ENCODE data around the gene MS4A13.
"Not testable (repeated sequence)": the region's sequence is repeated elsewhere in the genome, so short reads cannot be mapped to it uniquely, and the experiment has no call there.

Gene MS4A13, protein sequence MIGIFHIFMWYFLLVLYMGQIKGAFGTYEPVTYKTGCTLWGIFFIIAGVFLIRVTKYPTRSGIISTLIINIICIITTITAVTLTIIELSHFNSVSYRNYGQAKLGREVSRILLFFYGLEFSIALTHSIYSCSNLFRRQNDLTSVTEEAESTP

DNA sequence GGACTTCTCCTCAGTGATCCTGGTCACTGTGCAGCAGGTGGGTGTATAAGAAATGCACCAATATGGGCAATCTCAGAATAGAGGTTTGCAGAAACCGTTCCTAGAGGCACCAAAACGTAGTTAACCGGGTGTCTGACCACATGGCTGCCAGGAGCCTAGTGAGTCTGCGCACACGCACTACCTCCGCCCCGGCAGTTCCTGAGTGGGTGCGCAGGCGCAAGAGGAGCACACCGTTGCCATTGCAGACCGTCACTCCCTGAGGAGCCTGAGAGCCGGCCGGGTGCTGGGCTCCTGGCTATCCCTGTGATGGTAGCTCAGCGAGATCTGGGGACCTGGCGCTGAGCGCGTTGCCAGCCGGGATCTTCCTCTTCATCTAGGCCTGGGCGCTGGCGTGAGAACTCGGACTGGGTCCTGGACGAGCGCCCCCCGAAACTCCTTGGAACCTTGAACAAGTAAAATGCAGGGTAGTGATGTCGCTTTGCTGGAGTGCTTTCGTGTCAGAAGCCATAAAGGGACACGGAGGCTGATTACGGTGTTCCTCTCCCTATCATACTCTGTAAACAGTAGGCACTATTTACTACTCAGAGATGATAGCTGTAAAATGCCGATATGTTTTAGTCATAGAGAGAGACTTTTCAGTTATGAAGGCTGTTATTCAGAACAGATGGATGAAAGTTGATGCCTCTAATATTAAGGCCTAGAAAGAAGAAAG is at the start of gene MS4A13:
Gene MS4A13 (plus strand): TSS at position 249 of the 712 bp plus-strand sequence. CDS start 2,692 bp downstream, outside the sequence.
- DNase-seq, result no peak

DNA sequence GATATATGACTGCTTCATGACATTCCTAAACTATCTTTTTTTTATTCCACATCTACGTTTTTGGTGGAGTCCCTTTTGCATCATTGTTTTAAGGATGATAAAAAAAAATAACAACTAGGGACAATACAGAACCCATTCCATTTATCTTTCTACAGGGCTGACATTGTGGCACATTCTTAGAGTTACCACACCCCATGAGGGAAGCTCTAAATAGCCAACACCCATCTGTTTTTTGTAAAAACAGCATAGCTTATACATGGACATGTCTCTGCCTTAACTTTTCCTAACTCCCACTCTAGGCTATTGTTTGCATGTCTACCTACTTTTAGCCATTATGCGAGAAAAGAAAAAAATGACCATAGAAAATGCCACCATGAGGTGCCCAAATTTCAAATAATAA is 46.4 kb upstream of the MS4A13 start:
- DNase-seq, result no peak

DNA sequence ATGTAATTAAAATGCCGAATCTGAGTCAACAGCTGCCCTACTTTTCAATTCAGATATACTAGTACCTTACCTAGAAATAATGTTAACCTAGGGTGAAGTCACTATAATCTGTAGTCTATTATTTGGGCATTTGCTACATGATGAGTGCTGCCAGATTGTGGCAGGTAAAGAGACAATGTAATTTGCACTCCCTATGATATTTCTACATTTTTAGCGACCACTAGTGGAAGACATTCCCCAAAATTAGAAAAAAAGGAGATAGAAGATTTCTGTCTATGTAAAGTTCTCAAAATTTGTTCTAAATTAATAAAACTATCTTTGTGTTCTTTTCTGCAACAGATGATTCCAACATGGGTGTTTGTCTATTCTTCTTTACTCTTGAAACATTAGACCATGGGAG is 45.5 kb upstream of the MS4A13 start:
- DNase-seq, result no peak

DNA sequence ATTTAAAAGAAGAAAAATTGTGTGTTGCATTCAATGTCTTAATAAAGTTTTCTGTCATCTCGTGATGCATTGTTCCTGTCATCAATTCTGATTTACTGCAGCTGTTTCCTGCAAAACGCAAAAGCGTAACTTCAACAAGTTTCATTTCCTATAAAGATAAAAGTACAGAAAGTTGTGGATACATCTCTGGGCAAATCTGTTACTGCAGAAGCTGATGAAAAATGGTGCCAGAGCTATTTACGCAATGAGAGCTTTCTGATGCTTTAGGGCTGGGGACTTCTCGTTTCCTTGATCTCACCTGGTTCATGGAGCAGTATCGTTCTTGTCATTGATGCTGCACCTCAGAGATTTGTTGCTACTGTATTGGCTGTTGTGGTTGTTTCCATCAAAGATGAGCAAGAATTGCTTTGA is 38.2 kb upstream of the MS4A13 start:
- DNase-seq, result no peak

DNA sequence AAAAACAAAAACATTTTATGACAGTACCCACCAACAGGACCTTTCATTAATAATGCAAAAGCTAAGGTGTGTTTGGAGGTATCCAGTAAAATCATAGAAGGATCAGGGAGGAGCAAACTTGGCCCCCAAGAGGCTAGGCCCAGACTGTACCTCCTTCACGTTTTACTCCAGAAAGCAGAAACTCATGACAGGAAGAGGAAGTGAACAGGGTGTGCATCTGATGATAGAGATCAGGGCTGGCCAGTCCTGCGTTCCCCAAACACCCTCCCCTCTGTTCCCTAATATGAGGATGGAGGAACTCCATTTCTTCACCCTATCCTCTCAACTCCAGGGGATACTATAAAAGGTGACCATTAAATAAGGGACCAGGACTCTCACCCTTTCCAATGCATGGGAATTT is 32.8 kb upstream of the MS4A13 start:
- DNase-seq, result no peak

DNA sequence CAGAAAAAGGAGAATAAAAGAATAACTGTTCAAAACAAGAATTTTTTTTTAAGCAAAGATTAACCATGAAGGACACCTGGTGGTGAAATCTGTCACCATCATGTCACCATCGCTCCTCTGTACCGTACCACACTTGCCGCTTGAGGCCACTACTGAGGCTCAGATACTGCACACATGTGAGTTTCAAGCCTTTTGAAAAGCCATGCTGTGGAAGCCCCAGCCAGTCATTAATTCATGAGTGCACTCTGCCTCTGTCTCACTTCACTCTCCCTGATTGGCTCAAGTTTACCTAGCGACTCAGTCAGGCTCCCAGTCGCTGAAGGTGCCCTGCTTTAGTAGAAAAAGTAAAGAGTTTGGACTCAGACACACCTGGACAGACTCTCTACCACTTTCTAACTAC is 29.2 kb upstream of the MS4A13 start:
- DNase-seq, result peak; percentile 10

DNA sequence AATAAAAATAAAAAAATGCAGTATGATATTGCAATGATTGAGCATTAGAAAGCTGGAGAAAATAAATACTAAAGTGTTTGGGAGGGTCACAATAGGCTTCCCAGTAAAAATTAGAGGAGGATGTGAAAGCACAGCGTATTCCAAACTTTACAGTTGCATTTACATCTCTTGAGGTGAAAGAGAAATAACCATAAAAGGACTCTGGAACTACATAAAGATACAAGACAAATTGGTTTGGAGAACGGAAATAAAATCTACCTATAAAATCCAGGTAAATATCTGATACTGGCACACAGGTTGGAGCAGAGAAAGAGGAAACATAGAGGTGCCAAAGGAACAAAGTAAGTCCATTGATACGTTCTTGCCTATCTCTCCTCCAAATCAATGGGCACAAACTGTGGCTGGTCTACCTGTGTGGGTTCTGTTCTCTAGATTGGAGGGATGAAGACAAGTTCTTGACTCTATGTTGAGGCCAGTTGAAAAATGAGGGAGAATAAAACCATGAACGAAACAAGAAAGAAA is 22.6 kb upstream of the MS4A13 start, which contains the start of gene MS4A12:
Gene MS4A12 (plus strand): TSS at position 291 of the 522 bp plus-strand sequence. CDS start 4,541 bp downstream, outside the sequence.
- no peak for DNase-seq

DNA sequence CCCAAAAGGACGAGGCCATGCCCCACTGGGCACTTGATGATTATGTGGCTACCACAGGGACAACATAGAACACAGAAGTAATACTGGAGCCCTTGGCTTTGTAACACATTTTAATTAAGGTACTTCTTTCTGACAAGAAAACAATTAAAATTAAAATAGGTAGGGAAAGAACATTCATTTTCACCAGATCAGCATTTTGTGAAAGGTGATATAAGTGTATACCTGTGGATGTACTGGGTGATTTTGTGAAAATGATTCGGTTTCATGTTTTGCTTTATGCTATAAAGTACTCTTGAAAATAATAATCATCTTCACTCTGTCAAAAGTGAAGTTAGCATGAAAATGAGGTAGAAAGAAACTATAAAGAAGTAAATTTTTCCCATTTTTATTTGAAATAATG is 21.7 kb upstream of the MS4A13 start:
- DNase-seq, result no peak

DNA sequence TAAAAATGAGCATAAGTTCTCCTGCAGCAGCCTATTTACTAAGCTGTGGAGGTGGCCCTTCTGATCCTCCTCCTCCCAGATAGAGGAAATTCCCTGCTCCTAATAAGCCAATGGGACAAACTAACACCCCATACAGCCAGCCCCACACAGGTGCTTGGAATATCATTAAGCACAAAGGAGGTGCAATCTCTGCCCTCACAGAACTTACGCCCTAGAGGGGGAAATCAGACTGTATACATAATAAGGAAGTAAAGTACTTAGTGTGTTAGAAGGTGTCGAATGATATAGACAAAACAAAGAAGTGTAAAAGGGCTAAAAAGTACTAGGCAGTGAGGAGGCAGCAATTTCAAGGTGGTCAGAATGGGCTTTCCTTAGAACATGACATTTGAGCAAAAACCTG is 16.8 kb upstream of the MS4A13 start:
- DNase-seq, result no peak

DNA sequence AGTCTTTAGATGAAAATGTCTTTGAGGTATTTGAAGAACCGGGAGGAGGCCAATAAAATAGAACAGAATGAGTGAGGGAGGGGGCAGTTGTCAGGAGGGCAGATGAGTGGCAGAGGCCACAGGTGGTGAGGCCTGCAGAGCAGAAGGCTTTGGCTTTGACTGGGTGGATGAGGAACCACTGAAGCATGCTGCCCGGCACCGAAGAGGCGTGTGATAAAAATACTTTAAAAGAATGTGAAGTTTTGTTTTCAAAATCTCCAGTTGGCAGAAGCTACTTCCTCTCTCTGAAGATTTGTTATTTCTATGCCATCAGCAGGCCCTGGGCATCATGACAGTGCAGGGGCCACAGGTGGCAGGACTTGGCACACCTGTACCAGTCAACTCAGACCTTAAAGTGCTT is 16.3 kb upstream of the MS4A13 start:
- DNase-seq, result no peak

DNA sequence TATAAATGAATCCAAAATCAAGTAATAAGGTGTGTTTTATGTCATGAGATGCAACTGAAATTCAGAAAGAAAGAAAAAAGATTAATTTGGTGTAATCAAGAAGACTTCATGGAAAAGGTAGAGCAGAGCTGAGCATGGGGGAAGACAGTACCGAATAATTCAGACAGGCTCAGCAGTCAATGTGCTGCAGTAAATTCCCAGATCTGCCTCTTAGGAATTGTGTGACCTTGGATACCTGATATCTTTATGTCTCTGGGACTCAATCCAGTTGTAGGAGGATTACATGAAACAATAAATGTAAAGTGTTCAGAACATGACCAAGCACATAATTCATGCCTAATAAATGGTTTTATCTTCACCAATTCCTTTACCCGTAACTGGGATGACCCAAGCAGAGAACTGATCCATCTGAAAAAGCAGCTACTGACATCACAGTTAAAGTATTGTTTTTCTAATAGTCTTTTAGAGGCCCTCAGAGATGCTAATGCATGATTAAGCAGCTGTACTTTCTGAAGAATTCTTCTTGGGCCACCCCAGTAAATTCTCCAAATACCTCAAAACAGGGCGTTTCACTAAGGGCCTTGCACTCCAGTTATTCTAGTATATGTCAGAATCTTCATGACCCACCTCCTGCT is 14.8 kb upstream of the MS4A13 start:
- DNase-seq, result no peak

DNA sequence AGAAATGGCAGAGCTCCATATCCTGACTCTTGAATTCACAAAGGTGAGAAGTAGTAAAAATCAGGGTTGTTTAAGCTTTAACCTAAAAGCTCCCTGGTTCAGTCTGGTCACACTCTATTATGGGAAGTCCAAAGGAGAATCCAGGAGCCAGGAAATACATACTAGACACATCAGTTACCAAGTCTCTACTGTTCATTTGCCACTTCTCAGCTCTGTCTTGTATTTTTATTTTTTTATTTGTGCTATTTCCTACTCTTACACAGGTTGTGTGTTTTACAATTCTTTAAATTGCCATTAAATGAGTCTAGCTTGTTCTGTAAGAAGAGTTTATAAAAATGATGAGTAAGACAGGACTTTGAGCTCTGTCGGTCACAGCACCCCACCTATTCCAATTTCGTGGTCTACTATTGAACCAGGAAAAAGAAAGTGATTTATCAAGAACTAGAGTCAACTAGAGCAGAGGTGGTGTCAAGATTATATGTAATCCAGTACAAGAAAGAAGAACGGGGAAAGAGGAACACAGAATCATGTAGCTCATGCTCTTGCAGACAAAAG is 12.9 kb upstream of the MS4A13 start:
- DNase-seq, result no peak

DNA sequence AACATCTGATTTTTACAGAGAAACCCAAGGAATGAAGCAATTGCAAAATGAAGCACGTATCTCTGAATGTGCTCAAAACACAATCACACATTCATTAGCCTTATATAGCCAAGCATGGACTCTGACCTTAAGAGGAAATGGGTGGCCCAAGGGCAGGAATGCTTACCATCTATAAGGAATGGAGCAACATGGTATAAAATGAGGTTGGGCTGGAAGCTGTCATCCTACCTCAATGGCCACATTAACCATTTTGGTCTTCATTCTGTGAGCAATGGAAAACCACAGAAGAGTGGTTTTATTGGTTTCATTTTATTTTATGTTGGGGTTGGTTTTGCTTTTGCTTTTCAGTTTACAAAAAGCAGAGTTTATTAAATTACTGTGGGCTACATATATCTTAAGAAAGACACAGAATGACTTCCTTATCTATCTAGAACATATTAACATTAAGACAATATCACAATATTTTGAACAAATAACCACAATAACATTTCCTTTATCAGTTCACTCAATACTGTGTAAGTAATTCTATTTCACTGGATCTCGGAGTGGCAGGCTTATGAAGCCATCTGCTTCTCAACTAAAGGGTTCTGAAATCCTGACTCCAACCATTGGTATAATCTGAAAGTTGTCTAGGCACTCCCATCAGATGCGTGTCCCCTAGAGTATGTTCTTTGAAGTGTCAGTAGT is 10.8 kb upstream of the MS4A13 start:
- DNase-seq, result peak; percentile 25

DNA sequence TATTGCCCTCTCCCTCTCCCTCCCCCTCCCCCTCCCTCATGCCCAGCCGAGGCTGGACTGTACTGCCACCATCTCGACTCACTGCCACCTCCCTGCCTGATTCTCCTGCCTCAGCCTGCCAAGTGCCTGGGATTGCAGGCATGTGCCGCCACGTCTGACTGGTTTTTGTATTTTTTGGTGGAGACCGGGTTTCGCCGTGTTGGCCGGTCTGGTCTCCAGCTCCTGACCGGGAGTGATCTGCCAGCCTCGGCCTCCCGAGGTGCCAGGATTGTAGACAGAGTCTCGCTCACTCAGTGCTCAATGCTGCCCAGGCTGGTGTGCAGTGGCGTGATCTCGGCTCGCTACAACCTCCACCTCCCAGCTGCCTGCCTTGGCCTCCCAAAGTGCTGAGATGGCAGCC is 5.6 kb upstream of the MS4A13 start:
- not testable (repeated sequence) for DNase-seq

DNA sequence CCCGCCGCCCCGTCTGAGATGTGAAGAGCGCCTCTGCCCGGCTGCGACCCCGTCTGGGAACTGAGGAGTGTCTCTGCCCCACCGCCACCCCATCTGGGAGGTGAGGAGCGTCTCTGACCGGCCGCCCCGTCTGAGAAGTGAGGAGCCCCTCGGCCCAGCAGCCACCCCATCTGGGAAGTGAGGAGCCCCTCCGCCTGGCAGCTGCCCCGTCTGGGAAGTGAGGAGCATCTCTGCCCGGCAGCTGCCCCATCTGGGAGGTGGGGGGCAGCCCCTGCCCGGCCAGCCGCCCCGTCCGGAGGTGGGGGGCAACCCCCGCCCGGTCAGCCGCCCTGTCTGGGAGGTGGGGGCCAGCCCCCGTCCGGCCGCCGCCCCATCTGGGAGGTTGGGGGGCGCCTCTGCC is 5.0 kb upstream of the MS4A13 start:
- not testable (repeated sequence) for DNase-seq

DNA sequence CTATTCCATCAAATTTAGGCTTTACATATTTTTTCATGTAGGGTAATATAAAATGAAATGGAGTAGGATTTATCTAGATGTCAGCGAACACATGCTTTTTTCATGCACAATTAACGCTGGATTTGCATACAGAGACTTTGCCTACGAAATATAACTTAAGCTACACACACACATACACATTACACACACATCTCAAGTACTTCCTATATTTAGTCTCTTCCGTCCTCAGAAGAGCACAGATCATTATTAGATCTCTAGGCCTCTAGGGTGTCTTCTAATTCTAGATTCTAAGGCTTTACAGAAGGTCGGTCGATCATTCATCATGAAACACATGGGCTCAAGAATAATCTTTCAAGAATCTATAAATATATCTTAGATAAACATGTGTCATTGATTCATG is 3.8 kb upstream of the MS4A13 start:
- no peak for DNase-seq

DNA sequence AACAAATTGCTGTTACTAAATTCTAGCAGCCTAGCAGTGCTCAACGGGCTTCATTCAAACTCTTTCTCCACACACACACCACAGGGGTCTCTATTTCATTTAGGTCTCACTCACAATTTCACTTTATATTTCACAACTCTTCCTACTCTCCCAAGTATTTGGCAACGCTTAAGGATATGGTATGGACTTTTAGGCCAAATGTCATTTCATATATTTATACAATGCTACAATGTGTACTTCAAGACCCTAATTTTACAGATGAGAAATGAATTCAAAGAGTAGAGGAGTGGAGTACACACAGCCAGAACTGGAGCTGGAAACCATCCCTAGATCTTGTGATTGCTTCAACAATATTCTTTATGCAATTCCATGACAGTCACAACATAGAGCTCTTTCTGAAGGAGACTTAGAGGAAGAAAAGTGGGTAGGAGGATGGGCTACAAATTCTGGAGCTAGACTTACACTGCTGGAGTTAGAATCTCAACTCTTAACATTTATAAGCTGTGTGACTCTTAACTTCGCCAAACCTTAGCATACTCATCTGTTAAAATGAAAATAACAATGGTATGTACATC is 2.5 kb upstream of the MS4A13 start:
- DNase-seq, result no peak

DNA sequence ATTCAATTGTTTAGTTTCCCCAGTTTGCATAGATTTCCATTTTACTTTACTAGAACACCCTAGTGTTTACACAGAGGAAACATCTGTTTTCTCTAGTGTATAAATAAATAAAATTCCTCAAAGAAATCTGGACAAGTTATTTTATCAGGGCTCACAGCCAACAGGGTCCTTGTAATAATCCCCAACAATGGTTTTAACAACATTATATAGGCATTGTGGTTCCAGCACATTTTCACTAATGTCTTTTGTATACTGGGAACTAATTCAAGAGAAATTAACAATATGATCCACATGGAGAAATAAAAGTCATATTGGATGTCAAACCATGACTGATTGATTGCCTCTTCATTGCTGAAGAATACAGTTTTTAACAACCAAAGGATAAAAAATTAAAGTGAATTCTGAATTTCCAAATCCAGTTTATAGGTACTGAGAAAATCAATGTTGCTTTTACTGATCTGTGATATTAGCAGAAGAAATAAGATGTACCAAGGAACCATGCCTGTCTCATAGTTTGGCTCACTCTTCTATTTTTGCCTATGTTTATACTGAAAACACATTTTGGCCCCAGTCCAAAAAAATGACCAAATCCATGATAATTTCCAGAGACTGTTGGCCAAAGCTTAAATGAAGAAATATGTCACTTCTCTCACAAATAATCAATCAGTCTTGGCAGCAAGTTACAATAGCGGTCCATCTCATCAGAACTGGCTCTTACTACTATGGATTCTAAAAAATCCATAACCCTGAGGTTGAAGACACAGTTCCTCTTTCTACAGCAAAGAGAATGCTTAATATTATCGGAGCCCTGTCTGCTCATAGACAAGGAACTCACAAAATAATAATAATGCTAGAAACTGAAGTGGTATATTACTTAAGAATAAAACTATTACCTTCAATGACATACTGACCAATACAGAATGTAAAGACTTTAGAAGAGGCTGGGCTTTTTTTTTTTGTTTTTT is 1.4 kb upstream of the MS4A13 start:
- DNase-seq, result no peak

DNA sequence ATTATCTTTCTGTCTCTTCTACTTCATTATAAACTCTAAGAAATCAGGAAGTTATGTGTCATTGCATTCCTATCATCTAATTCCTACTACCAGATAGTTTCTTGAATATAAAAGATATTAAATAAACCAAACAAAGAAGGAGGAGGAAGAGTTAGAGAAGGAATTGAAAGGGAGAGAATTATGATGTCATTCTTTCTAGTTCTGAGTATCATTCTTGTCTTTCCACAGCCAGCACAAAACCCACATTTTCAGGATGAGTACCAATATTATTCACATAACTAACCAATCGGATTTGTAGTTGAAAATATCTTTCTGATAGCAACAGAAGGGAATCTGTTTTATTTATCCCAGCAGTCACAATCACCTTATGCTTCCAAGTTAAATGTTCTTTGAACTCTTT is 13.3 kb downstream of the MS4A13 start:
- DNase-seq, result no peak

DNA sequence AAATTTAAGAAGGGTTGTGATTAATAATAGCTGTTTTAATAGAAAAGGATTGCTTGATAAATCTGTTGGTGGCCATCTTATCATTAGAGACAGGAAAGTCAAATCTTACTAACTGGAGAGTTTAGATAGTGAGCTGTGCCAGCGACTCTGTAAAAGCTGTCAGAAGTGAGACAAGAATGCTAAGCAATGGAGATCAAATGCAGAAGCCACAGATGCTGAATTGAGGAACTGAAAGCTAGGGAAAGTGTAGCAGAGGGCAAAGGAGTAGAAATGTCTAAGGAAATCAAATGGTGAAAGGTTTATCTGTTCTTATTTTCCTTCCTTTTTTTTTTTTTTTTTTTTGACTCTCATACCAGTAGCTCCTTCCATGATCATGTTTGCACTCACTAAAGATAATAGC is 13.7 kb downstream of the MS4A13 start:
- DNase-seq, result no peak

DNA sequence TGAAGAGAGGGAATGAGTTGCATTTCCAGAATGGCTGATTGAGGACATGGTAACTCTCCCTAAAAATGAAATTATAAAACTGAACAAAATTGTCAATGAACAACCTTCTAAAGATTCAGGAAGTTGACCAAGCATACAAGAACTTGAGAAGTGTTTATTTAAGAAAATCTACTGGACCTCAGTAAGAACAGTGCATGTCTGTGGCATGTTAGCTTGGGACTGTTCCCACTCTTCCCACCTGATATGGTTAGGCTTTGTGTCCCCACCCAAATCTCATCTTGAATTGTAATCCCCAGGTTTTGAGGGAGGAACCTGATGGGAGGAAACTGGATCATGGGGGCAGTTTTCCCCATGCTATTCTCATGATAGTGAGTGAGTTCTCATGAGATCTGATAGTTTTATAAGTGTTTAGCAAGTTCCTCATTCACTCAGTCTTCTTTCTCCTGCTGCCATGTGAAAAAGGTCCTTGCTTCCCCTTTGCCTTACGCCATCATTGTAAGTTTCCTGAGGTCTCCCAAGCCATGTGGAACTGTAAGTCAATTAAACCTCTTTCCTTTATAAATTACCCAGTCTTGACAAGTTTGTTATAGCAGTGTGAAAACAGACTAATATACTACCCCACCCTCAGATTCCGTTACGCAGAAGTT is 15.4 kb downstream of the MS4A13 start:
- no peak for DNase-seq

Data from activated CD4-positive, alpha-beta T cell treated with anti-CD3 and anti-CD28 coated beads, Interleukin-2, amount 50 U/mL, for 16 hours (primary cell).